ENCODE measurements around the gene AGPAT2. TPM values are rescaled to one million over a fixed set of nuclear protein-coding genes. Genes with fewer than 3 reads are reported as not detected.

AGPAT2 gene
- total and polyA plus RNA-seq, 2 donors (not counting 1 experiment from before 2014, with no cell fraction given): 25.1 to 43.3 TPM

DNA sequence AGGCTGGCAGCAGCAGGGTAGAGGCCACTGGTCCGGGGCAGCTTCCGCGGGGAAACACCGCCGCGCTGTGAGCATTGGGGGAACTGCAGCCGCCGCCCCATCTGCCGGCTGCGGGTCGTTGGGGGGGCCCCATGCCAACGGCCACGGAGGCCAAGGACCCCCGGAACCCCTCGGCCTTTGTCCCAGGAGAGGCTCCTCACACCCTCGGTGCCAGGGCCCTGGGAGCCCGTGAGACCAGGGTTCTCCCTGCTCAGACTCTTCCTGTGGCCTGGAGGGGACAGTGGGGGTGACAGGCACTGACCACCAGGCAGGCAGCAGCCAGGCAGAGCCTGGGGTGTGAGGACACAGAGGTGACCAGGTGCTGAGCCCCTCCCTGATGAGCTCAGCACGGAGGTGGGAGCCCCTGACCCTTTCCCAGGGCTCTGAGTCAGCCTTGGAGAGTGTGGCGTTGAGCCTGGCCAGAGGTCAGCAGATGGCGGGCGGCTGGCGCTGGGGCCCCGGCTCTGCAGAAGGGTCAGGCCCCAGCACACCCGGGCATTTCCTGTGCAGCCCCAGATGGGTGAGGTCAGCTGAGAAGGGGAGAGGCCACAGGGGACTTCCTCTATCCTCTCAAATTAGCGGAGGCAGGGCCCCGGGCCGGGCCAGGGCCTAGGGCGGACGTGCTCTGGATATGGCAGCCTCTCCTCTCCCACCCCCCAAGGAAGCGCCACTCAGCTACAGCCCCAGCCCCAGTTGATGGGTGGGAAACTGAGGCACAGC, 42.5 kb downstream of the AGPAT2 start:
- H3K36me3 ChIP-seq (ENCODE audit: control insufficient read depth, insufficient read depth, low read length): no peaks in the 10 kb centered on the region

DNA sequence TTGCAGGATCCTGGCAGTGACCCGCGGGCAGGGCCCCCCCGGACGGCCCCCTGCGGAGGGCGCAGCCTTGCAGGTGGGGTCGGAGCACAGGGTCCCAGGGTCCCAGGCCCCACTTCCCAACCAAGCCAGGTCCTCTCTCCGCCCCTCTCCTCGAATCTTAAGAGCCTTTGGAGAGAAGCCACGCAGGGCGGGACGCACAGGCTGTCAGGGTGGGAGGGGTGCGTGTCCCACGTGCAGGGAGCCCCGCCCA, 43.0 kb downstream of the AGPAT2 start:
- Histone ChIP-seq H3K27me3 (ENCODE audit: control insufficient read depth, insufficient read depth, low read length) (peaks cover 6% of the 10 kb centered on the region), H4K20me1 (ENCODE audit: control insufficient read depth, extremely low read depth, insufficient read depth, low read length) (no peaks in the 10 kb centered on the region), H3K79me2 (ENCODE audit: control insufficient read depth, insufficient read depth, low read length) (no peaks in the 10 kb centered on the region), H3K4me1 (ENCODE audit: control insufficient read depth, extremely low read depth, insufficient read depth, low read length) (peaks cover 6% of the 10 kb centered on the region), H3K4me2 (ENCODE audit: extremely low read depth, insufficient read depth, low read length) (peak overlapping the region; percentile 44), H3K27ac (ENCODE audit: insufficient read depth, low read length) (no peak overlapping the region), H3K9ac (ENCODE audit: insufficient read depth, low read length) (no peak overlapping the region), H2AFZ (ENCODE audit: low read length) (no peak overlapping the region), H3K9me3 (ENCODE audit: control insufficient read depth, insufficient read depth, low read depth, low read length) (no peaks in the 10 kb centered on the region), H3K4me3 (replicated peaks in 1 of 4; ENCODE audit: control extremely low read depth in 1 of 4, insufficient read depth in 1 of 4, low read depth in 3 of 4, low read length in 4 of 4) (no peak overlapping the region), H3K36me3 (ENCODE audit: control insufficient read depth, insufficient read depth, low read length) (no peaks in the 10 kb centered on the region)
- TF ChIP-seq, protein P1, sequence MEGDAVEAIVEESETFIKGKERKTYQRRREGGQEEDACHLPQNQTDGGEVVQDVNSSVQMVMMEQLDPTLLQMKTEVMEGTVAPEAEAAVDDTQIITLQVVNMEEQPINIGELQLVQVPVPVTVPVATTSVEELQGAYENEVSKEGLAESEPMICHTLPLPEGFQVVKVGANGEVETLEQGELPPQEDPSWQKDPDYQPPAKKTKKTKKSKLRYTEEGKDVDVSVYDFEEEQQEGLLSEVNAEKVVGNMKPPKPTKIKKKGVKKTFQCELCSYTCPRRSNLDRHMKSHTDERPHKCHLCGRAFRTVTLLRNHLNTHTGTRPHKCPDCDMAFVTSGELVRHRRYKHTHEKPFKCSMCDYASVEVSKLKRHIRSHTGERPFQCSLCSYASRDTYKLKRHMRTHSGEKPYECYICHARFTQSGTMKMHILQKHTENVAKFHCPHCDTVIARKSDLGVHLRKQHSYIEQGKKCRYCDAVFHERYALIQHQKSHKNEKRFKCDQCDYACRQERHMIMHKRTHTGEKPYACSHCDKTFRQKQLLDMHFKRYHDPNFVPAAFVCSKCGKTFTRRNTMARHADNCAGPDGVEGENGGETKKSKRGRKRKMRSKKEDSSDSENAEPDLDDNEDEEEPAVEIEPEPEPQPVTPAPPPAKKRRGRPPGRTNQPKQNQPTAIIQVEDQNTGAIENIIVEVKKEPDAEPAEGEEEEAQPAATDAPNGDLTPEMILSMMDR (conservative IDR thresholded peaks at IDR 0.05 in 1 of 2, IDR thresholded peaks at IDR 0.05 in 1 of 2; ENCODE audit: low read depth in 1 of 2, low read length in 2 of 2): no peak
- TF ChIP-seq EZH2 (IDR thresholded peaks at IDR 0.05; ENCODE audit: low read length, missing control alignments): no peak
- peak; percentile 55 to 69 for DNase-seq (ENCODE audit: low read depth in 2 of 2)

More for the DNA sequence above, 42.5 kb downstream of the AGPAT2 start:
- peak overlapping the region; percentile 2 for H3K9ac ChIP-seq (ENCODE audit: insufficient read depth, low read length)
- H4K20me1 ChIP-seq (ENCODE audit: control insufficient read depth, extremely low read depth, insufficient read depth, low read length): no peaks in the 10 kb centered on the region
- no peak overlapping the region for H2AFZ ChIP-seq (ENCODE audit: low read length)
- peaks cover 6% of the 10 kb centered on the region for H3K27me3 ChIP-seq (ENCODE audit: control insufficient read depth, insufficient read depth, low read length)
- H3K4me2 ChIP-seq (ENCODE audit: extremely low read depth, insufficient read depth, low read length): no peak overlapping the region
- no peak for TF ChIP-seq EZH2 (IDR thresholded peaks at IDR 0.05; ENCODE audit: low read length, missing control alignments)
- TF ChIP-seq, protein P1 (conservative IDR thresholded peaks at IDR 0.05 in 1 of 2, IDR thresholded peaks at IDR 0.05 in 1 of 2; ENCODE audit: low read depth in 1 of 2, low read length in 2 of 2): peak; percentile 58 to 74
- DNase-seq (ENCODE audit: low read depth in 2 of 2): peak in 1 of 2 donors; percentile 64
- H3K9me3 ChIP-seq (ENCODE audit: control insufficient read depth, insufficient read depth, low read depth, low read length): no peaks in the 10 kb centered on the region
- H3K27ac ChIP-seq (ENCODE audit: insufficient read depth, low read length): no peak overlapping the region
- H3K4me1 ChIP-seq (ENCODE audit: control insufficient read depth, extremely low read depth, insufficient read depth, low read length): peaks cover 6% of the 10 kb centered on the region
- no peak overlapping the region for H3K4me3 ChIP-seq (replicated peaks in 1 of 4; ENCODE audit: control extremely low read depth in 1 of 4, insufficient read depth in 1 of 4, low read depth in 3 of 4, low read length in 4 of 4)
- no peaks in the 10 kb centered on the region for H3K79me2 ChIP-seq (ENCODE audit: control insufficient read depth, insufficient read depth, low read length)

DNA sequence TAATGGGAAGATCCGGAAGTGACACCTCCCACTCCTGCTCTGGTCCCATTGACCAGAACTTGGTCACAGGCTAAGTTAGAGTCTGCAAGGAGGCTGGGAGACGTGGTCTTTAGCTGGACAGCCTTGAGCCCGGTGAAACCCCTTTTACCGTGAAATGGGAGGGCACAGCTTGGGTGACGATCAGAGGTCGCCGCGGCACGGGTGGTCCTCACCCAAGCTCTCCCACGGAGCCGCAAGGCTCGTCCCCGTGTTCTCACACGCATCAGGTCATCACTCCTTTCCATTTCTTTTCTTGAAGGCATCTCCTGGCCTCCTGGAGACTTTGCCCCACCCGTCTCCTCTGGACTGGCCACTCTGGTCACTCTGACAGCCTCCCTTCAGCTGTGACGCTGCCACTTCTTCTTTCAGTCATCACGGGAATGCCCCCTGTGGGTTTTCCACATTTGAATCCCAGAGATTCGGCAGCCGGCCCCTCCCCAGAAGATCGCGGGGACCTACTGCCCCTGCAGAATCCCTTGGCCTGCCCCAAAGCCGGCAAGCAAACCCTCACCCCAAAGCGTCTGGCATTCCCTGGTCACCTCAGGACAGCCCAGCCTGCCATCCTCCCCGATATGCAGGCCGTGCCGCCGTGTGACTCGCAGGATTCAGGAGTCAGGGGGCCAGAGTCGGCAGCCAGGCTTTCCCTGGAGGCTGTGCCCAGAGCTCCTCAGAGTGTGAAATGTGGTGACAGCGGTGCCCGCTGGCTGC, 43.5 kb downstream of the AGPAT2 start:
- no peak overlapping the region for H2AFZ ChIP-seq (ENCODE audit: low read length)
- H3K9ac ChIP-seq (ENCODE audit: insufficient read depth, low read length): no peak overlapping the region

More for the DNA sequence above, 43.5 kb downstream of the AGPAT2 start:
- TF ChIP-seq, protein P1 (conservative IDR thresholded peaks at IDR 0.05 in 1 of 2, IDR thresholded peaks at IDR 0.05 in 1 of 2; ENCODE audit: low read depth in 1 of 2, low read length in 2 of 2): no peak
- no peak for TF ChIP-seq EZH2 (IDR thresholded peaks at IDR 0.05; ENCODE audit: low read length, missing control alignments)
- Histone ChIP-seq H3K27me3 (ENCODE audit: control insufficient read depth, insufficient read depth, low read length) (peaks cover 6% of the 10 kb centered on the region), H3K79me2 (ENCODE audit: control insufficient read depth, insufficient read depth, low read length) (no peaks in the 10 kb centered on the region), H3K27ac (ENCODE audit: insufficient read depth, low read length) (no peak overlapping the region), H3K4me3 (replicated peaks in 1 of 4; ENCODE audit: control extremely low read depth in 1 of 4, insufficient read depth in 1 of 4, low read depth in 3 of 4, low read length in 4 of 4) (no peak overlapping the region), H3K4me1 (ENCODE audit: control insufficient read depth, extremely low read depth, insufficient read depth, low read length) (peaks cover 6% of the 10 kb centered on the region), H3K36me3 (ENCODE audit: control insufficient read depth, insufficient read depth, low read length) (no peaks in the 10 kb centered on the region), H4K20me1 (ENCODE audit: control insufficient read depth, extremely low read depth, insufficient read depth, low read length) (no peaks in the 10 kb centered on the region), H3K4me2 (ENCODE audit: extremely low read depth, insufficient read depth, low read length) (peak overlapping the region; percentile 44), H3K9me3 (ENCODE audit: control insufficient read depth, insufficient read depth, low read depth, low read length) (no peaks in the 10 kb centered on the region)
- DNase-seq (ENCODE audit: low read depth in 2 of 2): no peak

Measured in fibroblast of lung (primary cell).